GM19193 (cell line): Measurements from ENCODE around the gene INTS6.

Experiments
- POLR2A ChIP-seq: IDR thresholded peaks from 4 replicates; pipeline ENCODE4 v1.6.1; 2011; ENCODE audit not compliant: insufficient read depth, insufficient read length; ENCODE audit errors: extremely low read depth

The INTS6 gene

GRCh38 chr13:51346397-51346796 is 106.4 kb downstream of the INTS6 start:
- TF ChIP-seq POLR2A = no peak

DNA sequence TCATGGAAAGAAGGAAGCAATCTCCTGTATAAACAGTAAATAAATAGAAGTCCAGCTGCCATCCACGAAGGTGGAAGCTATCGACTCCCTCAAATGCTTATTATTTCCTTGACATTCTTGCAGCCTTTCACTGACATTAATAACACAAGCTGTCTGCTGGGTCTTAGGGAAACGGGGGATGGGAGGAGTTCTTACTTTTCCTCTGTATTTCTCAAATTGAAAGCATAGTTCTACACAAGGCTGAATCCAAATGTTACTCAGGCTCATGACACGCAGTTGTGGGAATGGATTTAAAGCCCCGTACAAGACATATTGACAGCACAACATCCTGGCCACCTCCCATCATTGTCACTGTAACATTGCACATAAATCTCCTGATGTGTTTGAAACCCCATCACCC is 109.4 kb downstream of the INTS6 start:
- TF ChIP-seq POLR2A = no peak

DNA sequence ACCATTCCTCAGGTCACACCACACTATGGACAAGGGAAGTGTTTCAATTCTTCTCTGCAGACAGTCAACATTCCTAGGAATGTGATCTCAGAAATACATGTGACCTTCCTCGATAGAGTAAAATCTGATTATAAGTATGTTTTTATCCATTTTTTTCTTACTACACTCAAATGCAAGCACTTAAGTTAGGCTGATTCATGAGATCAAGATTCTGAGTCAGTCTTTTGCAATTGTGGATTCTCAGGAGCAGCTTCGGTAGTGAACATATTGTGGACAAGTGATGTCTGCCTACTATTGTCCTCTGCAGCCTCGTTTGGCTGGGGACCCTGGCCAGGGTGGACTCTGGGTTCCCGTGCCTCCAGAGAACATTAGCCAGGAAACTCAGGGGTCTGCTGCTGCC is 110.1 kb downstream of the INTS6 start:
- no peak for TF ChIP-seq POLR2A

DNA sequence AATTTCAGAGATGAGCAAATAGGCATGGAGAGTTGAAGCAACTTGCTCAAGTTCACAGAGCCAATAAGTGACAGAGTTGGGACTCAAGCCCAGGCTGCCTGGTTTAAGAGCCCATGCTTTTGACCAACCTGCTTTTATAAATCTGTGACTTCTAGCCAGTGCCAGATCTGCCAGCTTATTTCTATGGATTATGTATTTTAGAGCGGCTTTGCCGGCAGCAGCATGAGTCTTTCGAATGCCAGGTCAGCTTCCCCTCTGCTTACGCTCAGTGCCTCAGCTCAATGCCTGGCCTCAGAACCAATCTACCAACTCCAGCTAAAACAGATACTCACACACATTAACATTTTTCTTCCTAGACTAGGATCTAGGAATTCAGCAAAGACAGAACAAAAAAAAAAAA is 111.0 kb downstream of the INTS6 start:
- TF ChIP-seq POLR2A = no peak

GRCh38 chr13:51341232-51341631 is 111.6 kb downstream of the INTS6 start:
- no peak for TF ChIP-seq POLR2A

DNA sequence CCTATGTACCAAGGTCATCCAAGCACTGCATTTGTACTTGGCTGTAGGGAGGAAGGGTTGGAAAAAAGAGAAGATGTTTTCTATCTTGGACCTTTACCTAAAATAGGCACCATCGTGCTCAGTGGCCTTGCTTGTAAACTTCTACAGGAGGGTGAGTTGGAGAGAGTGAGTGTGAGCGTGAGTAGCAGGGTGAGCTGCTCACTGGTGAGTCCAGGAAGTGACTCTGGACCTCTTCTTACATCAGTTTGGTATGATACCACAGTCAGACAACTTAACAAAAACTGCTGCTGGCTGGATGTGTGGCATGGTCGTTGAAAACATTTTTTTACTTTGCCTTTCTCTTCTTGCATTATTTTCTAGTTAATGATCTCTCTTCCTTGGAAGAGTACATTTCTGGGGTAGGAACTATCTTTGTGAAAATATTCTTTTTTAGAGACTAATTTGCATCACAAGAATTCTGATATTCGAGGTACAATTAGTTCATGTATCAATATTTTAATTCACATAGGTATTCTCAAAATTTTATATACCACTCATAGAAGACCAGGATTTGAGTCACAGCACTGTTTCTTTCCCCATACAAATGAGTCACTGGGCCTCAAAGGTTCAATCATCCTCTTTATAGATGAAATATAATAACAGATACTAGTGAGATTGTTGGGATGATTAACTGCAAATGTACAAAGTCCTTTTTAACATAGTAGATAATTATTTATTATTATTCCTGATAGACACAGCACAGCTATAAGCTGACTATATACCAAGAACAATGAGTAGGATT is 112.7 kb downstream of the INTS6 start:
- TF ChIP-seq POLR2A = no peak

GRCh38 chr13:51339354-51339753 is 113.5 kb downstream of the INTS6 start, which contains the start of gene SERPINE3:
TSS of gene SERPINE3 (plus strand) at chr13:51339691. CDS start at chr13:51341092, 1,401 bp downstream.
- no peak for TF ChIP-seq POLR2A

- TF ChIP-seq POLR2A = no peak
These were observed 116.1 kb downstream of the INTS6 start for GRCh38 chr13:51336746-51337145.

DNA sequence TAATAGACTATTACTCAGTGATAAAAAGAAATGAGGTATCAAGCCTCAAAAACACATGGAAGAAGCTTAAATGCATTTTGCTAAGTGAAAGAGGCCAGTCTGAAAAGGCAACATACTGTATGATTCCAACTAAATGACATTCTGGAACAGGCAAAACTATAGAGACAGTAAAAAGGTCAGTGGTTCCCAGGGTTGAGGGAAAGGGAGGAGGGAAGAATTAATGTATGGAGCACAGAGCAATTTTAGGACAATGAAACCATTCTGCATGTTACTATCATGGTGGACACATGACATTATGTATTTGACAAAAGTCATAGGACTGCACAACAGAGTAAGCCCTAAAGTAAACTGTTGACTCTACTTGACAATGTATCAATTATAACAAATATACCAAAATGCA is 119.0 kb downstream of the INTS6 start:
- TF ChIP-seq POLR2A = no peak

- no peak for TF ChIP-seq POLR2A
These were observed 119.4 kb downstream of the INTS6 start for GRCh38 chr13:51333421-51333820.

DNA sequence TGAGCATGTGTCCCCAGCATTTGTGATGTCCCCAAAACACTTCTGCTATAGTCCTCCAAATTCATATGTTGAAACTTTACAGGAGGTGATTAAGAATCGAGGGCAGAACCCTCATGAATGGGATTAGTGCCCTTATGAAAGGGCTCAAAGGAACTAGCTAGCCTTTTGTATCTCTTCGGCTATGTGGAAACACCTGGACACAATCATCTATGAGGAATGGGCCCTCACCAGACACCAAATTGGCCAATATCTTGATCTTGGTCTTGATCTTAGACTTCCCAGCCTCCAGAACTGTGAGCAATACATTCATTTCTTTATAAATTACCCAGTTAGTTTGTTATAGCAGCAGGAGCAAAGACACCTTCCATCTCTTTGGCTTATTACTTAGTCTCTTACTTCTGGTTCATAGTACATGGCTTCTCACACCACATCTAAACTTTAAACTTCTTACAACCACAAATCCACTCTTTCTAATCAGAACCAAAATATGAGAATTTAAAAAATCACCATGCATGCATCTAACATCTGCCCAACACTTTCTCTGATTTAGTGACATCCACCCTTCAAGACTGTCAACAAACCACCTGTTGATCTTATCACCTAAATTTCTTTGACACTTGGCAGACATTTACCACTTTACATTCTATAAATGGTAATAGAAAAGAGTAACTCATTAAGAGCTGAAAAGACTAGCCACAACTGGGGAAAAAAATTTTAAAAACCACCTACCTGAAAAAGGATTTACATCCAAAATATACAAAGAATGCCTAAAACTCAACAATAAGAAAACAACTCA is 120.1 kb downstream of the INTS6 start:
- no peak for TF ChIP-seq POLR2A

- TF ChIP-seq POLR2A = no peak
These were observed 121.4 kb downstream of the INTS6 start for GRCh38 chr13:51331354-51331861.

GRCh38 chr13:51330791-51331190 is 122.0 kb downstream of the INTS6 start:
- no peak for TF ChIP-seq POLR2A

DNA sequence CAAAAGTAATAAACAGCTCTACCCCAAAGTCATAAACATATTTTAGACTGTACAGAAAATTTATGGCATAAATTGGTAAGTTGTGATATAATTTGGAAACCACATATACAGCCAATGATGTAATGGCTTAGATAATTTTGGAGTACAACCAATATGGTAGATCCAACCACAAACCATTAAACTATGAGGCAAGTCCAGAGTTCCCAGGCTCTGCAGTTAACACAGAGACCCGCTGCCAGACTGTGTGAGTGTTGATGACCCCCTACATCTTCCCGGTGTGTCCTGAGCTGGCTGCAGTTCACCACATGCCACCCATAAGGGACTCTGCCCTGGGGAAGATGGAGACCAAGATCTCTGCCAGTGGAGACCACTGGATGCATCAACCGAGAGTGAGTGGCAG is 123.2 kb downstream of the INTS6 start:
- TF ChIP-seq POLR2A = no peak

GRCh38 chr13:51328488-51328887 is 124.3 kb downstream of the INTS6 start:
- no peak for TF ChIP-seq POLR2A

DNA sequence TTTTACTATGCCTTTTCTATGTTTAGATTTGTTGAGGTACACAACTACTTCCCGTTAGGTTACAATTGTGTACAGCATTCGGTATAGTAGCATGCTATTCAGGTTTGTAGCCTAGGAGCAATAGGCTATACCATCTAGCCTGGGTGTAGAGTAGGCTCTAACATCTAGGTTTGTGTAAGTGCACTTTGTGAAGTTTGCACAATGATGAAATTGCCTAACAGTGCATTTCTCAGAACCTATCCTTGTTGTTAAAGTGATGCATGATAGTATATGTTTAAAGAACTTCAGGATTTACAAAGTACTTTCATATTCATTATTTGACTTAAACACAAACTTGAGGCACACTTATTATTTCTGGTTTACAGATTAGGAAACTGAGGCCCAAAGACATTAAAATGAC is 124.9 kb downstream of the INTS6 start:
- no peak for TF ChIP-seq POLR2A
